SK-N-MC (cell line): ENCODE measurements around the gene SCAF4.

ENCODE experiments used
- DNase-seq: peaks from one replicate; pipeline ENCODE4 v3.0.0-alpha.2; 2011; ENCODE audit warnings: low read depth, low spot score
- H3K27ac ChIP-seq: fragments of 200-600 bp; sonication (generic); 2 replicates; pipeline ENCODE4 v1.5.1; 2016; ENCODE audit warnings: mixed run types
- H3K36me3 ChIP-seq: fragments of 200-600 bp; sonication (generic); 2 replicates; pipeline ENCODE4 v1.6.1; 2017; ENCODE audit warnings: antibody characterized with exemption, low read length, mixed read lengths; ENCODE audit not compliant: insufficient read depth
- H3K4me3 ChIP-seq: fragments of 200-600 bp; sonication (generic); 2 replicates; pipeline ENCODE4 v1.5.1; 2016
- H3K9ac ChIP-seq: fragments of 200-600 bp; sonication (generic); 2 replicates; pipeline ENCODE4 v1.8.0; 2017; ENCODE audit warnings: mixed run types, mixed read lengths; ENCODE audit not compliant: insufficient read length
- H3K9me3 ChIP-seq: fragments of 200-600 bp; sonication (generic); 2 replicates; pipeline ENCODE4 v1.6.1; 2017; ENCODE audit warnings: low read depth, mild to moderate bottlenecking, antibody characterized with exemption, low read length, moderate library complexity, mixed read lengths
- EZH2 ChIP-seq: fragments of 200-600 bp; sonication (generic); IDR thresholded peaks from one replicate; pipeline ENCODE4 v1.6.1; 2017; ENCODE audit warnings: antibody characterized with exemption
- FOXP2 ChIP-seq: optimal IDR thresholded peaks from 2 replicates; pipeline ENCODE3; 2011; ENCODE audit warnings: mild to moderate bottlenecking, moderate library complexity; ENCODE audit not compliant: insufficient read depth; ENCODE audit errors: extremely low read length, control extremely low read depth
- POLR2AphosphoS5 ChIP-seq: IDR thresholded peaks from 2 replicates; pipeline ENCODE4 v1.6.1; 2012; ENCODE audit warnings: mild to moderate bottlenecking, low read depth, low read length, borderline replicate concordance

SCAF4 gene

GRCh38 chr21:31732597-31733550 lies 956 bp upstream of the SCAF4 start:
- Histone ChIP-seq H3K4me3 (peak overlapping the region; percentile 96), H3K9ac (peak overlapping the region; percentile 93), H3K9me3 (peaks cover 3% of the 10 kb centered on the region; the same call in 1 of the 2 replicates), H3K27ac (peak overlapping the region; percentile 75; the same call in 1 of the 2 replicates), H3K36me3 (peaks cover 20% of the 10 kb centered on the region)
- no peak for DNase-seq
- TF ChIP-seq EZH2: no peak
- no peak; the same call in 1 of the 2 replicates for TF ChIP-seq POLR2AphosphoS5
- no peak for TF ChIP-seq FOXP2

DNA sequence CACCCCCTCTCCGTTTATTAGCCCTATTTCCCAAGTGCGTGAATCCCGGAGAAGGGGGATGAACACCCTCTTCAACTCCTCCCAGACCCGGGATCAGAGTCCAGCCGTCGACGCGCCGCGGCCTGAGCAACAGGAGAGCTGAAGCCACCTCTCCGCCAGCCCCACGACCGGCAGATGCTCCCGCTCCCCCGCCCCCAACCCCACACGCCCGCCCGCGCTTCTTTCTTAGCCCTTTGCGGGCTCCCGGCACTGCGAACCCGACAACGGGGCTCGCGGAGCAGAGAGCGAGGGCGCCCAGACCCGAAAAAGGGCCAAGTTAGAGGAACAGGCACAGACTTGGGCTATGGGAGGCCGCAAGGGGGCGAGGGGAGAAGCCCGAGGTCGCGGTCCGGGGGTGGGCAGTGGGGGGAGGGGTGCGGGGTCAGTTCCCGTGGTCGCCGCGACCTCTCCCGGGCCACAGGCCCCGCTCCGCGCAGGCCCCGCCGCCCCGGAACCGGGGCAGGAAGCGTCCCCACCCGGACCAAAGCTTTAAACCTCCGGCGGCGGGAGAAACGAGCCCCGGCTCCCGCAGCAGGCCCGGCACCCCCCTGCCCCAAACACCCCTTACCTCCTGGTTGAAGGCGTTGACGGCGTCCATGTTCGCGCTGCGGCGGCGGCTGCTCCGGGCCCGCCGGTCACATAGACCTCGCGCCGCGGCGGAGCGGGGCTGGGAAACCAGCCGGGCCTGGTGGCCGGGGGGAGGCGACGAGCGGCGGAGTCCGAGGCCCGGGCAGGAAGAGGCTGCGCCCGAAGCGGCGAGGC lies 662 bp downstream of the SCAF4 start:
- H3K4me3 ChIP-seq: peak overlapping the region; percentile 96
- H3K9me3 ChIP-seq: peaks cover 5% of the 10 kb centered on the region; the same call in 1 of the 2 replicates
- peak overlapping the region; percentile 86 for H3K9ac ChIP-seq
- H3K27ac ChIP-seq: peak overlapping the region; percentile 76
- no peak for DNase-seq
- H3K36me3 ChIP-seq: peaks cover 34% of the 10 kb centered on the region
- TF ChIP-seq EZH2: no peak
- no peak for TF ChIP-seq FOXP2

GRCh38 chr21:31730712-31731055 lies 1.2 kb downstream of the SCAF4 start:
- Histone ChIP-seq H3K4me3 (peak overlapping the region; percentile 96), H3K9me3 (peaks cover 6% of the 10 kb centered on the region; the same call in 1 of the 2 replicates), H3K36me3 (peaks cover 35% of the 10 kb centered on the region), H3K27ac (no peak overlapping the region), H3K9ac (peak overlapping the region; percentile 86)
- TF ChIP-seq EZH2 (no peak), FOXP2 (no peak), POLR2AphosphoS5 (no peak)
- DNase-seq: no peak

GRCh38 chr21:31729622-31730343 lies 2.1 kb downstream of the SCAF4 start:
- Histone ChIP-seq H3K4me3 (peak overlapping the region; percentile 96), H3K27ac (no peak overlapping the region), H3K36me3 (peaks cover 44% of the 10 kb centered on the region), H3K9me3 (peaks cover 6% of the 10 kb centered on the region; the same call in 1 of the 2 replicates), H3K9ac (peak overlapping the region; percentile 86)
- no peak for DNase-seq
- TF ChIP-seq EZH2 (no peak), FOXP2 (no peak), POLR2AphosphoS5 (no peak)

GRCh38 chr21:31728952-31729351 lies 3.0 kb downstream of the SCAF4 start:
- Histone ChIP-seq H3K4me3 (peak overlapping the region; percentile 96; the same call in 1 of the 2 replicates), H3K36me3 (peaks cover 49% of the 10 kb centered on the region), H3K9ac (no peak overlapping the region), H3K27ac (no peak overlapping the region), H3K9me3 (peaks cover 6% of the 10 kb centered on the region; the same call in 1 of the 2 replicates)
- TF ChIP-seq FOXP2: no peak
- no peak for DNase-seq

- no peak for DNase-seq
- Histone ChIP-seq H3K9ac (no peak overlapping the region), H3K27ac (no peak overlapping the region), H3K36me3 (peaks cover 56% of the 10 kb centered on the region), H3K4me3 (no peak overlapping the region), H3K9me3 (peaks cover 6% of the 10 kb centered on the region; the same call in 1 of the 2 replicates)
- TF ChIP-seq POLR2AphosphoS5: no peak
- TF ChIP-seq EZH2: no peak
- no peak for TF ChIP-seq FOXP2
These were observed 3.7 kb downstream of the SCAF4 start for GRCh38 chr21:31728191-31728590.

DNA sequence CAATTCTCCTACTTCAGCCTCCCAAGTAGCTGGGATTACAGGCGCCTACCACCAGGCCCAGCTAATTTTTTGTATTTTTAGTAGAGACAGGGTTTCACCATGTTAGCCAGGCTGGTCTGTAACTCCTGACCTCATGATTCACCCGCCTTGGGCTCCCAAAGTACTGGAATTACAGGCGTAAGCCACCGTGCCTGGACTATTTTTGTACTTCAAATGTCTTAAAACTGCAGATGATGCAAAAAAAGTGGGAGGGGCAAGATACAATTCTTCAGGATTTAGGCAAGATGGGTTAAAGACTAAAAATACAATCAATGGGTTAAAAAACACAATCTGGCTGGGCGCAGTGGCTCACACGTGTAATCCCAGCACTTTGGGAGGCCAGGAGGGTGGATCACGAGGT lies 4.7 kb downstream of the SCAF4 start:
- TF ChIP-seq POLR2AphosphoS5: no peak
- no peak for TF ChIP-seq FOXP2
- TF ChIP-seq EZH2: no peak
- Histone ChIP-seq H3K9ac (no peak overlapping the region), H3K36me3 (peaks cover 60% of the 10 kb centered on the region)

More for the DNA sequence above, 4.7 kb downstream of the SCAF4 start:
- Histone ChIP-seq H3K4me3 (no peak overlapping the region), H3K9me3 (peaks cover 6% of the 10 kb centered on the region; the same call in 1 of the 2 replicates), H3K27ac (no peak overlapping the region)
- DNase-seq: no peak
